DMS79 treated with DMSO at 0.1 percent for 48 hours (cell line): ENCODE results near the gene CD82.
"Not testable (repeated sequence)": the region's sequence is repeated elsewhere in the genome, so short reads cannot be mapped to it uniquely, and the experiment has no call there.

Experiments used
- DNase-seq: peaks from one replicate; lab custom pipeline; 2025; lab: John Stamatoyannopoulos, UW

The CD82 gene

DNA sequence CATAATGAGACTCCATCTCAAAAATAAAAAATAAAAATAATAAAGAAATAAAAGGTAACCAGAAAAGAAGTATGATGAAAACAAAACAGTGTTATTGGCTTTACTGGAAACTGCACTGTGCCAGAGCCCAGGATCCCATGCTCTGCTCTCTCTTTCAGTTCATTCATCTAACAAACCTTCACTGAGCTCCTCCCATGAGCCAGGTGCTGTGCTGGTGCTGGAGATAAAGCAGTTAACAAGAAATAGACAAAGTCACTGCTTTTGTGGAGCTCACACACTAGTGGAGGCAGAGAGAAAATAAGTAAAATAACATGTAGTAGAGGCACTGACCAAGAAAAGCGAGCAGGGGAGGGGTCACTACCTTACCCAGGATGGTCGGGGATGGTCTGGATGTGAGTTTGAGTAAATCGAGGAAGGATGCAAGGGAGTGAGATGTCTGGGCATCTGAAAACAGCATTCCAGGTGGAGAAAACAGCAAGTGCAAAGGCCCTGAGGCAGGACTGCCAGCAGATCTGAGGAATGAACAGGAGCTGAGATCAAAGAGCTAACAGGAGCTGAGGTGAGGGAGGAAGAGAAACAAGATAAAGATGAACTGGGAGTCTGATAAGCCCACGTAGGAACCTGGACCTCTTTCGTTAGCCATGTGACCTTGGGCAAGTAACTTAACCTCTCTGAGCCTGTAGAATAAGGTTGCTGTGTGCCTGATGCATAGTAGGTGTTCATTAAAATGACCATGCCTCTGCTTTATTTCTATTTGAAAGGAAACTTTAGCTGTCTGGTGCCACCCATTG lies 31.3 kb upstream of the CD82 start:
- no peak for DNase-seq

DNA sequence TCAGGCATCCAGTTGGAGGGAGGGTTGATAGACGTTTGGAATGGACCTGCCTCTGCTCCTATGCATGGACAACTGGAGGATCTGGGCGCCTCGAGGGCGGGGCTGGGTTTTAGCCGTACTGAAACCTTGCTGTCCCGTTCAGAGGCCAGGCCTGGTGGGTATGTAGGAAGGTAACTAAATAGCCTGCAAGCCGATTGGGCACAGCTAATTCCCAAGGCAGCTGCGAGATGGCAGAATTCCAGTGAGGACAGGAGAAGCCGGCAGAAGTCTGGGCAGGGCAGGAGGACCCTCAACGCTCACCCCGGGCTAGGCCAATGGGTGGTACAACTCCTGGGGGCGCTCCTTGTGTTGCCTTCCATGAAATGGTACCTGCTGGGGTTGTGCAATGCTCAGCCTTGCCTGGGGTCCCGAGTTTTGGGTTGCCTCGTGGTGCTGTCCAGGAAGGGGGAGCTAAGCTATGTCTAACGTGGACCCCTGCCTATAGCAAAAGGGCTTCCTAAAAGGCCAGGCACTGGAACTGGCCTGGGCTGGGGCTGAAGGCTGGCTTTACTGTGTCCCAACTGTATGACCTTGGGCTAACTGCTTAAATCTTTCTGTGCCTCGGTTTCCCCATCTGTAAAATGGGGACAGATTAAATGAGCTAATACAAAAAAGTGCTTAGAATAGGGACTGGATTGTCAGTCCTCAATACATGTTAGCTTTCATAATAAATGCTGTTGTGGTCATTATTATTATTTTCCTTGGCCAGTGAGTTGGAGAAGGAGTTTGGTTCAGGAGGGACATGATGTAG lies 30.1 kb upstream of the CD82 start:
- no peak for DNase-seq

- DNase-seq = no peak
These were observed 28.5 kb upstream of the CD82 start for GRCh38 chr11:44536788-44537516.

DNA sequence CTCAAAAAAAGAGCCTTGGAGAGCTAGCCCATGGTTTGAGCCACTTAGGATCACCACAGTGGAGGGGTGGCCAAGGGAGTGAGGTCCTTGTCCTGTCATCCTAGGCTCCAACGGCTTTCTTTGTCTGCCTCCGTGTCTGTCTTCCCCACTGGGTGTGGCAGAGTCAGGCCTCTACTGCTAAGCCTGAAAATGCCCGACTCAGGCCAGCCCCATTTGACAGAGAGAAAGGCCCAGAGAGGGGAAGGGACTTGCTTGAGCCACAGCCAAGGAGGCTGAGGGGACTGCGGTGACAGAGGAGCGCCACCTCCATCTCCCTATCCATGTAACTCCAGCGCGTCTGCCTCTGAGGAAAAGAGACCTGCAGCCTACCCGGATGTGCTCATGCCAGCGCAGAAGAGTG lies 27.8 kb upstream of the CD82 start:
- DNase-seq = no peak

GRCh38 chr11:44538375-44539054 lies 26.9 kb upstream of the CD82 start:
- peak; percentile 83 for DNase-seq

DNA sequence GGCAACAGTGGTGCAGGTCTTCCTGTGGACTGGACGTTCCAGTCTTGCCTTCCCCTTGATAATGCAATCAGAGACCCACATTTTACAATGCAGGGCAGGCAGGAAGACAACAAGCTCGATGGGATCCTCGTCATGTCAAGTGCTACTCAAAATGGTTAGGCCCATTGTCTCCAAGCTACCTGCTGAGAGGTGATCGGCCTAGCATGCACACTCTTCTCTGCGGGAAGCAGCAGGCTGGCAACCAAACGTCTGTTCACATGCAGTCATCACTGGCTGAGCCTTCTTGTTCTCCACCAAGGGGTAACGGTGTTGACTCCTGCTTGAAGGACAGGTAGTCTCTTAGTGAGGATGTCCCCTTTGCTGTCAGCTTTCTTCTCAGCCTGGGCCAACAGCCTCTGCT lies 25.5 kb upstream of the CD82 start:
- peak; percentile 80 for DNase-seq

DNA sequence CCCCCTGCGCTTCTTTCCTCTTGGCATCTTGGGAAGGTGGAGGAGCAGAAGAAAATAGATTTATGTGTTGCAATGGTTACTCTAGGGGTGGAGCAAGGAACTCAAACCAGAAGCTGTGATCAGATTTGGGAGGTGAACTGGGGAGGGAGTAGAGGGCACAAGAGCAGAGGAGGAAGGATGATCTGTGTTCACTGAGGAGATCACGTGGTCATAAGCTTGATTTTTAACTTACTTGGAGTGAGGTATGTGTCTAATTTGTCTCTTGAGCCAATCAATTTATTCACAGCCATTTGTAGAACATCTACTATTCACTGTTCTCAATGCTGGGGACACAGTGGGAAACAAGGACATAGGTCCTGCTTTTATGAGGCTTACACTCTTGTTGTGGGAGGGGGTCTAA lies 24.8 kb upstream of the CD82 start:
- DNase-seq = no peak

GRCh38 chr11:44542372-44542771 lies 23.1 kb upstream of the CD82 start:
- no peak for DNase-seq

DNA sequence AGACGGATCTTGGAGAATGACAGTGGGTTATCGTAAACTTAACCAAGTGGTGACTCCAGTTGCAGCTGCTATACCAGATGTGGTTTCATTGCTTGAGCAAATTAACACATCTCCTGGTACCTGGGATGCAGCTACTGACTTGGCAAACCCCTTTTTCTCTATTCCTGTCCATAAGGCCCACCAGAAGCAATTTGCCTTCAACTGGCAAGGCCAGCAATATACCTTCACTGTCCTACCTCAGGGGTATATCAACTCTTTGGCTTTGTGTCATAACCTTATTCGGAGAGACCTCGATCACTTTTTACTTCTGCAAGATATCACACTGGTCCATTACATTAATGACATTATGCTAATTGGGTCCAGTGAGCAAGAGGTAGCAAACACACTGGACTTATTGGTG lies 18.5 kb upstream of the CD82 start:
- DNase-seq = not testable (repeated sequence)

GRCh38 chr11:44547534-44547933 lies 17.9 kb upstream of the CD82 start:
- not testable (repeated sequence) for DNase-seq

DNA sequence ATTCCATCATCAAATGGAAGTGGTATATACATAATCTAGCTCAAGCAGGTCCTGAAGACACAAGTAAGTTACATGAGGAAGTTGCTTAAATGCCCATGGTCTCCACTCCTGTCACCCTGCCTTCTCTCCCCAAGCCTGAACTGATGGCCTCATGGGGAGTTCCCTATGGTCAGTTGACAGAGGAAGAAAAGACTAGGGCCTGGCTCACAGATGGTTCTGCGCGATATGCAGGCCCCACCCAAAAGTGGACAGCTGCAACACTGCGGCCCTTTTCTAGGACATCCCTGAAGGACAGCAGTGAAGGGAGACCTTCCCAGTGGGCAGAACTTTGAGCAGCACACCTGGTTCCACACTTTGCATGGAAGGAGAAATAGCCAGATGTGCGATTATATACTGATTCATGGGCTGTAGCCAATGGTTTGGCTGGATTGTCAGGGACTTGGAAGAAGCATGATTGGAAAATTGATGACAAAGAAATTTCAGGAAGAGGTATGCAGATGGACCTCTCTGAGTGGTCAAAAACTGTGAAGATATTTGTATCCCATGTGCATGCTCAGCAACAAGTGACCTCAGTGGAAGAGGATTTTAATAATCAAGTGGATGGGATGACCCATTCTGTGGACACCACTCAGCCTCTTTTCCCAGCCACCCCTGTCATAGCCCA lies 17.3 kb upstream of the CD82 start:
- no peak for DNase-seq

DNA sequence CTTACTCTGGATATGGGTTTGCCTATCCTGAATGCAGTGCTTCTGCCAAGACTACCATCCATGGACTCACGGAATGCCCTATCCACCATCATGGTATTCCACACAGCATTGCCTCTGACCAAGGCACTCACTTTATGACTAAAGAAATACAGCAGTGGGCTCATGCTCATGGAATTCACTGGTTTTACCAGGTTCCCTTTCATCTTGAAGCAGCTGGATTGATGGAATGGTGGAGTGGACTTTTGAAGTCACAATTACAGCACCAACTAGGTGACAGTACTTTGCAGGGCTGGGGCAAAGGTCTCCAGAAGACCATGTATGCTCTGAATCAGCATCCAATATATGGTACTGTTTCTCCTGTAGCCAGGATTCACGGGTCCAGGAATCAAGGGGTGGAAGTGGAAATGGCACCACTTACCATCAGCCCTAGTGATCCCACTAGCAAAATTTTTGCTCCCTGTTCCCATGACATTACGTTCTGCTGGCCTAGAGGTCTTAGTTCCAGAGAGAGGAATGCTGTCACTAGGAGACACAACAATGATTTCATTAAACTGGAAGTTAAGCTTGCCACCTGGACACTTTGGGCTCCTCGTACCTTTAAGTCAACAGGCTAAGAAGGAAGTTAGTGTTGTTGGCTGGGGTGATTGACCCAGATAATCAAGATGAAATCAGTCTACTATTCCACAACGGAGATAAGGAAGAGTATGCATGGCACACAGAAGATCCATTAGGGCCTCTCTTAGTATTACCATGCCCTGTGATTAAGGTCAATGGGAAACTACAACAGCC lies 16.3 kb upstream of the CD82 start:
- DNase-seq = not testable (repeated sequence)

- no peak for DNase-seq
These were observed 15.3 kb upstream of the CD82 start for GRCh38 chr11:44550123-44550522.

GRCh38 chr11:44551456-44552139 lies 13.9 kb upstream of the CD82 start:
- DNase-seq = no peak

- no peak for DNase-seq
These were observed 10.2 kb upstream of the CD82 start for GRCh38 chr11:44555031-44555800.

GRCh38 chr11:44556735-44557409 lies 8.6 kb upstream of the CD82 start:
- peak; percentile 73 for DNase-seq

DNA sequence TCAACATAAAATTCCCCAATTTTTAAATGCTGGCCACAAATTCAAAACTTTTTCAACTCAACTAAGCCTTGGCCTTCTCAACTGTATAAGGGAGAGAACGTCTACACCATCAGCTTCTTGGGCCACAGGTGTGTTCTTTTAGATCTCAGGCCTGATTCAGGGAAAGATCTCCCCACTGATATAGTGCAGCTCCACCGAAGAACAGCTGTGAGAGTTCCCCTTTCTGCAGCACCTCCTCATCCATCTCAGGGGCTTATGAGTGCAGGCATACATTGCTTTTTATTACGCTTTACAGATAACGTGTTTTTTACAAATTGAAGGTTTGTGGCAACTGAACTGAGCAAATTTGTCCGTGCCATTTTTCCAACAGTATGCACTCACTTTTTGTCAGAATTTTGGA lies 8.0 kb upstream of the CD82 start:
- no peak for DNase-seq

GRCh38 chr11:44559207-44559939 lies 6.1 kb upstream of the CD82 start:
- DNase-seq = no peak
